Measurements from ENCODE around the gene ARHGAP6.

DNA sequence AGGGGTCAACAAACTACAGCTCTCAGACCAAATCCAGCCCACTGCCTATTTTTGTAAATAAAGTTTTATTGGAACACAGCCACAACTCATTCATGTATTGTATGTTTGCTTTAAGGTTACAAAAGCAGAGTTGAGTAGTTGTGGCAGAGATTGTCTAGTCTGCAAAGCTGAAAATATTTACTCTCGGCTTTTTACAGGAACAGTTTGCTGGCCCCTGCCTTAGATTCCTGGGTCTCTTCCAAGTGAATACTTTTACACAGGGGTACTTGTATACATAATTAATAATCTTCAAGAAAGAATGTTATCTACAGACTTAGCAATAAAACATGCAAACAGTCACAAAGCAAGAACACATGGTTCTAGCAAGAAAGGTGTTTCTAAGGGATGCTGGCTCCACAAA is 218.3 kb downstream of the ARHGAP6 start:
- no peak for TF ChIP-seq YY1 (IDR thresholded peaks at IDR 0.05; ENCODE audit: low read depth)
- TF ChIP-seq EGR1 (IDR thresholded peaks at IDR 0.05), result no peak
- TF ChIP-seq TEAD4 (IDR thresholded peaks at IDR 0.05), result no peak
- no peak for TF ChIP-seq TAF1 (IDR thresholded peaks at IDR 0.05; ENCODE audit: low read depth)
- no peak for TF ChIP-seq REST (IDR thresholded peaks at IDR 0.05; ENCODE audit: low read depth)
- TF ChIP-seq RAD21 (IDR thresholded peaks at IDR 0.05; ENCODE audit: low read depth), result no peak
- TF ChIP-seq CEBPB (IDR thresholded peaks at IDR 0.05), result no peak
- no peak for TF ChIP-seq MAX (IDR thresholded peaks at IDR 0.05)
